Adipocyte (in vitro differentiated cells): ENCODE data around the gene USP28.
A peak's percentile ranks its signal among the peaks of the same experiment; 100 is the strongest.
"Not testable (repeated sequence)": the region's sequence is repeated elsewhere in the genome, so short reads cannot be mapped to it uniquely, and the experiment has no call there.

Experiments used
- DNase-seq: peaks from one replicate; pipeline ENCODE4 v3.0.0-alpha.2; 2015; ENCODE audit warnings: low read depth
- H3K27me3 ChIP-seq: replicated peaks from 2 replicates; pipeline ENCODE4 v1.7.0; 2013; ENCODE audit warnings: mild to moderate bottlenecking, low read length, moderate library complexity; ENCODE audit not compliant: control insufficient read depth, insufficient read depth
- H3K36me3 ChIP-seq: 2 replicates; pipeline ENCODE4 v1.7.0; 2013; ENCODE audit warnings: low read length, mild to moderate bottlenecking, moderate library complexity; ENCODE audit not compliant: control insufficient read depth, insufficient read depth, severe bottlenecking
- H3K4me1 ChIP-seq: 2 replicates; pipeline ENCODE4 v1.7.0; 2013; ENCODE audit warnings: mild to moderate bottlenecking, low read length, moderate library complexity; ENCODE audit not compliant: control insufficient read depth, insufficient read depth
- H3K4me3 ChIP-seq: 2 replicates; pipeline ENCODE4 v1.7.0; 2013; ENCODE audit warnings: mild to moderate bottlenecking, low read length, moderate library complexity
- H3K9ac ChIP-seq: 2 replicates; pipeline ENCODE4 v1.7.0; 2013; ENCODE audit warnings: mild to moderate bottlenecking, low read length, moderate library complexity
- H3K9me3 ChIP-seq: 2 replicates; pipeline ENCODE4 v1.7.0; 2013; ENCODE audit warnings: mild to moderate bottlenecking, low read length, moderate library complexity; ENCODE audit not compliant: control insufficient read depth

Gene USP28

DNA sequence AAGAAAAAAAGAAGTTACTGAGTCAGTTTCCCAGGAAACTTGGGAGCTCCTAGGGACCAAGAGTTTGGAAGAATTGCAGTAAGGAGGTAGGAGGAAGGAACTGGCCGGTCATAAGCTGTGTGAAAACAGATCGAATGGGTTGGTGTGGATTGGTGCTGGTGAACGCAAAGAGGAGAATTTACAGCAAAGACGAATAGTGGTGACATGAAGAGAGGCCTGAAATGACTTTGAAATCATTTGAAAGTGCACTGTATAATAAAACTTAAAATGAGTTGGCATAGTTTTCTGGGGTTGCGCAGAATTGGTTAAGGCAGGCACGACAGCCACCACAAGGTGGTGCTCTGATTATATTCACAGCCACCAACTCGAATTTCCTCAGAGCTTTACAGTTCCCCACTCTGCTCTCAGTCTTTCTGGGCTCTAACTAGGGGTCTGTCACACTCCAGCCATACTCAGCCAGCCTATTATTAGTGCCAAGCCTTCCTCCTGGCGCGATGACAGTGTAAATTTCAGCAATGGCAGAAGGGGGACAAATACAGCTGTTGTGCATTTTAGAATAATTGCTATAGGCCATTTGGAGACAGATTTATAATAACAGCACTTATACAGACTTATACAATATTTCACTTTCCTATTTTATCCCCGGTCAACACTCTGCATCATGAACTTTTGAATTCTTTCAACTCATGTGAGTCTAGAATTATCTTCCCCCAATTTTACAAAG, 20.9 kb upstream of the USP28 start:
- Histone ChIP-seq H3K4me1 (peaks cover 4% of the 10 kb centered on the region), H3K9me3 (no peaks in the 10 kb centered on the region), H3K36me3 (no peaks in the 10 kb centered on the region), H3K4me3 (no peak overlapping the region), H3K27me3 (peaks cover 13% of the 10 kb centered on the region), H3K9ac (peak overlapping the region; percentile 23)
- peak; percentile 74 for DNase-seq

DNA sequence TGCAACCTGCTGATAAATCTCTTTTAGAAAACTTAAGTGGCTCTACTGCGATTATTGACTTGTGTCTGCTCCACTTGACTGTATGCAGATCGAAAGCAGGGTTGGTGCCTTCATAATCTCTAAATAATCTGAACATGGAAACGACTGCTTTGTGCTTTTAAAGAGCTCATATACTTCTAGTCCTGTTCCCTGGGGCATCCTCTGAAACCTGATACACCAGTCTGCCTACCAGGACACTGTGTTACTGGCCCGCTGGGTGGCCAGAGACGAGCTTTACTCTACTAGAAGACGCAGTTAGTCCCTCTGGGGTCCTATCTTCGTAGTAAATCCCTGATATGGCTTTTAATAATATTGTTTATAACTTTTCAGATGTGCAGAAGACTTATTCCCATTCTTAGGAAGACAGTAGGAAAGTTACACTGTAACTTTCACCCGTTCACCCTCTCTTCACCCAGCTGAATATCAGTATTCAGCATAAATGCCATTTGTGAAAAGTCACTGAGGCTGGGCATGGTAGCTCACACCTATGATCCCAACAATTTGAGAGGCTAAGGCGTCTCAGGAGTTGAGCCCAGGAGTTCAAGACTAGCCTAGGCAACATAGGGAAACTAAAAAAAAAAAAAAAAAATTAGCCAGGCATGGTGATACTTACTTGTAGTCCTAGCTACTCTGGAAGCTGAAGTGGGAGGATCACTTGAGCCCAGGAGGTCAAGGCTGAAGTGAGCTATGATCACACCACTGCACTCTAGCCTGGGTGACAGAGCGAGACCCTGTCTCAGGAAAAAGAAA, 20.2 kb upstream of the USP28 start:
- Histone ChIP-seq H3K36me3 (no peaks in the 10 kb centered on the region), H3K4me3 (no peak overlapping the region), H3K9me3 (no peaks in the 10 kb centered on the region), H3K4me1 (peaks cover 4% of the 10 kb centered on the region), H3K9ac (no peak overlapping the region), H3K27me3 (peaks cover 13% of the 10 kb centered on the region)
- DNase-seq = peak; percentile 40

DNA sequence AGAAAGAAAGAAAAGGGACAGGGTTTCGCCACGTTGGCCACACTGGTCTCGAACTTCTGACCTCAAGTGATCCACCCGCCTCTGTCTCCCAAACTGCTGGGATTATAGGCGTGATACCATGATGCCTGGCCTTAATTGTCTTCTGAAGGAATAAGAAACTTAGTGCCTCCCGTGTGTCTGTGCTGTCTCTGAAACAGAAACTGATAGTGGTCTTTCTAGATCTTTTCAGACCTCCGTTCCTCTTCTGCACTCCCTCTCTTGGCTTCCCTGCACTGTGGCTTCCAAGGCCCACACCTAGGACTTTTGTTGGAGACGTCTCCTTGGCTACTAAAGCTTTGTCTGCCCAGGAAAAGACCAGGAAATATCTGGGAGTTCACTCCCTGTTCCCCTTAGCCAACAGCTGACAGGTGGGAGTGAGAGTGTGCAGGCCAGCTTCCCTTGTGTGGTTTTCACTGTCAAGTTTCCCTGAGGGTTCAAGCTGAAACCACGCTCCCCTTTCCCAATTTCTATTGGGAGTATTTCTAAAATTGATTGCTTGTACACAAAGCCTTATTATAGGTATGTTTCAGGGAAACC, 19.1 kb upstream of the USP28 start:
- H3K27me3 ChIP-seq = peaks cover 11% of the 10 kb centered on the region
- no peaks in the 10 kb centered on the region for H3K9me3 ChIP-seq
- DNase-seq = no peak
- H3K9ac ChIP-seq = no peak overlapping the region
- peaks cover 4% of the 10 kb centered on the region for H3K4me1 ChIP-seq
- H3K4me3 ChIP-seq = no peak overlapping the region
- no peaks in the 10 kb centered on the region for H3K36me3 ChIP-seq

DNA sequence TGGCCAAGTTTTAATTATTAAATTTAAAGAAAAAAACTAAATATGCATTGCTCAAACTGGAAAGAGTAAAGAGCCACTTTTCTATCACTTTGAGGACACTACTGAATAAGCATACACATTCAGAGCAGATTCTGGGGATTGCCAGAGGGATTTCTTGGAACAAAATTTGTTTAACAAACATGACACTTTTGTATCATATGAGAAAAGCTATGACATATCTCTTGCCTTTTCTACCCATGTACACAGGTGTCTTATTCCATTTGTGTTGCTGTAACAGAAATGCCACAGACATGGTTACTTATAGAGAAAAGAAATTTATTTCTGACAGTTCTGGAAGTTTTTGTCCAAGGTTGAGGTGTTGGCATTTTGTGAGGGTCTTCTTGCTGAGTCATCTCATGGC, 13.5 kb upstream of the USP28 start:
- no peak overlapping the region for H3K4me3 ChIP-seq
- H3K9ac ChIP-seq = no peak overlapping the region
- no peaks in the 10 kb centered on the region for H3K36me3 ChIP-seq
- DNase-seq = no peak
- peaks cover 2% of the 10 kb centered on the region for H3K4me1 ChIP-seq
- no peaks in the 10 kb centered on the region for H3K9me3 ChIP-seq
- no peaks in the 10 kb centered on the region for H3K27me3 ChIP-seq

DNA sequence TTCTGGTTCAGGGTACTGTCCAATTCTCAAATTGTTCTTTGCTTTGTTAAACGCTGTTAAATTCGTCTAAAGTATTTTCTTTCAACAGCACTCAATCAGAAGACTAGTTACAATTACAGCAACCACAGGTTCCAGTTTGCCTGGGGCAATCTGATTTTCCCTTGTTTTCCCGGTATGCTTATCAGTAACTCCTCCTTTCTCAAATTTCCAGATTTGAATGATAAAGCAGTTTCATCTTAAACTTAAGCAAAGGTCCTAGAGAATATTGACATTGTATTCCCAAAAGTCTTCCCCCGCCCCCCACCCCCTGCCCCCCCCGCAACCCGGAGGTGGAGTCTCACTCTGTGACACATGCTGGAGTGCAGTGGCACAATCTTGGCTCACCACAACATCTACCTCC, 10.5 kb upstream of the USP28 start:
- H3K9me3 ChIP-seq = no peaks in the 10 kb centered on the region
- no peak overlapping the region for H3K9ac ChIP-seq
- H3K4me3 ChIP-seq = no peak overlapping the region
- DNase-seq = no peak
- no peaks in the 10 kb centered on the region for H3K36me3 ChIP-seq
- no peaks in the 10 kb centered on the region for H3K27me3 ChIP-seq
- peaks cover 2% of the 10 kb centered on the region for H3K4me1 ChIP-seq

DNA sequence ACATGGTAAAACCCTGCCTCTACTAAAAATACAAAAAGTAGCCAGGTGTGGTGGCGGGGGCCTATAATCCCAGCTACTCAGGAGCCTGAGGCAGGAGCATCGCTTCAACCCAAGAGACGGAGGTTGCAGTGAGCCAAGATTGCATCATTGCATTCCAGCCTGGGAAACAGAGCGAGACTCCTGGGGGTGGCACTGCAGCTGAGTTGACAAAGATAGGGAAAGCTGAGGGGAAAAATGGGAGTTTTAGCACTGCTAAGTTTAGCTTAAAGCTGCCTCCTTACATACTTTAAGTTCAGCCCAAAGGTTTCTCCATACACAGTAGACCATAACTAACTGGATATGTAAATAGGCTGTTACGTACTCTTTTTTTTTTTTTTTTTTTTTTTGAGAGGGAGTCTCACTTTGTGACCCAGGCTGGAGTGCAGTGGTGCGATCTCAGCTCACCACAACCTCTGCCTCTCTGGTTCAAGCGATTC, 9.0 kb upstream of the USP28 start:
- H3K36me3 ChIP-seq = no peaks in the 10 kb centered on the region
- peaks cover 2% of the 10 kb centered on the region for H3K4me1 ChIP-seq
- peak; percentile 68 for DNase-seq
- H3K27me3 ChIP-seq = no peaks in the 10 kb centered on the region
- no peak overlapping the region for H3K9ac ChIP-seq
- no peak overlapping the region for H3K4me3 ChIP-seq
- H3K9me3 ChIP-seq = no peaks in the 10 kb centered on the region

DNA sequence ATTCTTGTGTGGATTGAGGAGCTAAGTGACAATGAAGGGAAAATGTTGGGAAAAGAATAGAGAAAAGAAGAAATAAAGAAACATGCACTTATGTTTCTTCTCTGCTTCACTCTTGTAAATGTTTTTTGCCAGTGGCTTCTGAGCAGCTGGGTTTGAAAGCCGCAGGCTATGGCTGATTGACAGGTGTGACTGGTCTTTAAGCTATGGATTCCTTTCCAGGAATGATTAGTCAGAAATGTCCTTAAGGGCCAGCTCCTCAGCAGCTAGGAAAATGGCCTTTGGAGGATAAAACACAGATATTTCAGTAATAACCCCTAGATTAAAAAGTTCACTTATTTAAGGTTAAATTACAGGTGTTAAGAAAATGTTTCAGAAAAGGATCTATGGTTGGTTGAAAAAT, 6.5 kb upstream of the USP28 start:
- Histone ChIP-seq H3K4me1 (peaks cover 2% of the 10 kb centered on the region), H3K9ac (no peak overlapping the region), H3K4me3 (no peak overlapping the region), H3K9me3 (no peaks in the 10 kb centered on the region), H3K36me3 (no peaks in the 10 kb centered on the region), H3K27me3 (no peaks in the 10 kb centered on the region)
- no peak for DNase-seq

DNA sequence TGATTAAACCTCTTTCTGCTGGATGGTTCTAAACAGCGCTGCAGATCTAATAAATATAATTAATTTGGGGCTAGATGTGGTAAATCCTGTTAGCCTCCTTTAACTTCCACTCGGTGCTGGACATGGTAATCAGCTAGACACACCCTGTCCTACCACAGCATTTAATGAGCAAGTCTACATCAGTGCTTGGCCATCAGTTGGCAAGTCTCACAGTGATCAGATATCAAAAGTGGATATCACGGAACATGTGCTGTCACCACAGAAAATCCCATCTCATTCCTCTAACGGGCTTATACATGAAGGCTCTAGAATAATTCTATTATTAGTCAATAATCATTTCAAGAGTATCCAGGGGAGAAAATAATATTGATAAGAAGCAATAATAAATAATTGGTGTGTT, 5.6 kb upstream of the USP28 start:
- Histone ChIP-seq H3K9ac (no peak overlapping the region), H3K27me3 (no peaks in the 10 kb centered on the region), H3K4me1 (peaks cover 6% of the 10 kb centered on the region), H3K36me3 (no peaks in the 10 kb centered on the region), H3K4me3 (no peak overlapping the region), H3K9me3 (no peaks in the 10 kb centered on the region)
- no peak for DNase-seq

DNA sequence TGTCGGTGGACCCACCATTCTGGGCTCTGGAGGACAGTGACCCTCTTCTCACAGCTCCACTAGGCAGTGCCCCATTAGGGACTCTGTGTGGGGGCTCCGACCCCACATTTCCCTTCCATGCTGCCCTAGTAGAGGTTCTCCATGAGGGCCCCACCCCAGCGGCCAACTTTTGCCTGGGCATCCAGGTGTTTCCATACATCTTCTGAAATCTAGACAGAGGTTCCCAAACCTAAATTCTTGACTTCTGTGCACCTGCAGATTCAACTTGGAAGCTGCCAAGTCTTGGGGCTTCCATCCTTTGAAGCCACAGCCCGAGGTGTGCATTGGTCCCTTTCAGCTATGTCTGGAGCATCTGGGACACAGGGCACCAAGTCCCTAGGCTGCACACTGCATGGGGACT, 4.1 kb upstream of the USP28 start:
- not testable (repeated sequence) for H3K9ac ChIP-seq, H3K4me3 ChIP-seq, H3K27me3 ChIP-seq, H3K36me3 ChIP-seq, DNase-seq, H3K4me1 ChIP-seq, H3K9me3 ChIP-seq

DNA sequence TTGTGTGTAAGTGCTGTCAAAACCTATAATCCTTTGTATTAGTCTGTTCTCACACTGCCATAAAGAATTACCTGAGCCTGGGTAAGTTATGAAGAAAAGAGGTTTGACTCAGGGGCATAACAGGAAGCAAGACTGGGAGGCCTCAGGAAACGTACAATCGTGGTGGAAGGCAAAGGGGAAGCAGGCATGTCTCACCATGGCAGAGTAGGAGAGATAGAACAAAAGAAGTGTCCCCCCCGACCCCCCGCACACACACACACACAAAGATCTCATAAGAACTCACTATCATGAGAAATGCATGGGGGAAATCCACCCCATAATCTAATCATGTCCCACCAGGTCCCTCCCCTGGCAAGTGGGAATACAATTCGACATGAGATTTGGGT, 2.3 kb upstream of the USP28 start:
- Histone ChIP-seq H3K9me3 (no peaks in the 10 kb centered on the region), H3K4me3 (no peak overlapping the region), H3K36me3 (no peaks in the 10 kb centered on the region), H3K9ac (no peak overlapping the region), H3K4me1 (peaks cover 4% of the 10 kb centered on the region), H3K27me3 (no peaks in the 10 kb centered on the region)
- DNase-seq = no peak

DNA sequence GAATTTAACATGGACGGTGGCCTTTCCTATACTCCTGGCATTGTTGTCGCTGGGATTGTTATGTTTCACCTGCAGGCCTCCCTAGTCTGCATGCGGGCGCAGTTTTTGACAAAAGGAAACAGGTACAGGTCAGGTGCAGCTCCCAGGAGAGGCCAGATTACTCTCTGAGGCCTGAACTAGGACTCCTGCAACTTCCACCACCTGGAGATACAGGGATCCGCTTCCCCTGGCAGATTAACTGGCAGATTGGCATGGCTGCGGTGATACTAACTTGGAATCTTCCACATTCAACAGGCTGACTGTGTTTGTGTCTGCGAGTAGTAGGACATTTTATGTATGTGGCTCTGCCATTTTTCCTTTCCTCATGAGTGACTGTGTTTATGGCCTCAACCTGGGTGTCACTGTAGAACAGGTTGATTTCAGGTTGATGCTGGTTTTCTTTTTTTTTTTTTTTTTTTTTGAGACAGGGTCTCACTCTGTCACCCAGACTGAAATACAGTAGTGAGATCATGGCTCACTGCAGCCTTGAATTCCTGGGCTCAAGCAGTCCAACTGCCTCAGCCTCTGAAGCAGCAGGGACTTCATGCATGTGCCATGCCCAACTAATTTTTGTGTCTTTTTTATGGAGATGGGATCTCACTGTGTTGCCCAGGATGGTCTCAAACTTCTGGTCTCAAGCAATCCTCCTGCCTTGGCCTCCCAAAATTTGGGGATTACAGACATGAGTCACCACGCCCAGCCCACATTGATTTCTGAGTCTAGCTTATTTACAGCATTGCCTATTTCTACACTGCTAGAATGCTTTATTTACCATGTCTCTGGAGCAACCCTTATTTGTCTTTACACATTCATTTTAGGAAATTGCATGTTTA, 1.7 kb upstream of the USP28 start:
- no peak for DNase-seq
- no peaks in the 10 kb centered on the region for H3K27me3 ChIP-seq
- no peak overlapping the region for H3K9ac ChIP-seq
- H3K36me3 ChIP-seq = no peaks in the 10 kb centered on the region
- H3K9me3 ChIP-seq = no peaks in the 10 kb centered on the region
- peaks cover 4% of the 10 kb centered on the region for H3K4me1 ChIP-seq
- peak overlapping the region; percentile 92 for H3K4me3 ChIP-seq
